ENCODE data around the gene ADK.
"Not testable (repeated sequence)": the region's sequence is repeated elsewhere in the genome, so short reads cannot be mapped to it uniquely, and the experiment has no call there.

Gene ADK

GRCh38 chr10:74502963-74503608 lies 352.1 kb downstream of the ADK start:
- DNase-seq: no peak

GRCh38 chr10:74507951-74508350 lies 356.9 kb downstream of the ADK start:
- DNase-seq: no peak

GRCh38 chr10:74510594-74510993 lies 359.6 kb downstream of the ADK start:
- DNase-seq: no peak

GRCh38 chr10:74511051-74511450 lies 360.0 kb downstream of the ADK start:
- DNase-seq: no peak

- no peak for DNase-seq
Measured at GRCh38 chr10:74514322-74514721, 363.3 kb downstream of the ADK start.

- DNase-seq: no peak
Measured at GRCh38 chr10:74518061-74518460, 367.0 kb downstream of the ADK start.

GRCh38 chr10:74521526-74521925 lies 370.5 kb downstream of the ADK start:
- no peak for DNase-seq

GRCh38 chr10:74523199-74523598 lies 372.2 kb downstream of the ADK start:
- DNase-seq: no peak

GRCh38 chr10:74525885-74526284 lies 374.9 kb downstream of the ADK start:
- no peak for DNase-seq

GRCh38 chr10:74527611-74528010 lies 376.6 kb downstream of the ADK start:
- DNase-seq: not testable (repeated sequence)

- no peak for DNase-seq
Measured at GRCh38 chr10:74529205-74529604, 378.2 kb downstream of the ADK start.

- DNase-seq: no peak
Measured at GRCh38 chr10:74530981-74531380, 380.0 kb downstream of the ADK start.

- DNase-seq: no peak
Measured at GRCh38 chr10:74539317-74539716, 388.3 kb downstream of the ADK start.

- no peak for DNase-seq
Measured at GRCh38 chr10:74541375-74541774, 390.4 kb downstream of the ADK start.

- no peak for DNase-seq
Measured at GRCh38 chr10:74542077-74542476, 391.1 kb downstream of the ADK start.

- no peak for DNase-seq
Measured at GRCh38 chr10:74543276-74543675, 392.3 kb downstream of the ADK start.

GRCh38 chr10:74544106-74544505 lies 393.1 kb downstream of the ADK start:
- no peak for DNase-seq

GRCh38 chr10:74548676-74549075 lies 397.7 kb downstream of the ADK start:
- no peak for DNase-seq

- no peak for DNase-seq
Measured at GRCh38 chr10:74556072-74556705, 405.2 kb downstream of the ADK start.

- no peak for DNase-seq
Measured at GRCh38 chr10:74557098-74557497, 406.1 kb downstream of the ADK start.

GRCh38 chr10:74558403-74558802 lies 407.4 kb downstream of the ADK start:
- no peak for DNase-seq

GRCh38 chr10:74558897-74559296 lies 407.9 kb downstream of the ADK start:
- DNase-seq: no peak

GRCh38 chr10:74568896-74569295 lies 417.9 kb downstream of the ADK start:
- not testable (repeated sequence) for DNase-seq

GRCh38 chr10:74573497-74573896 lies 422.5 kb downstream of the ADK start:
- not testable (repeated sequence) for DNase-seq

- DNase-seq: no peak
Measured at GRCh38 chr10:74575191-74575720, 424.2 kb downstream of the ADK start.
